ENCODE results near the gene TASP1.

- TF ChIP-seq CTCF (IDR thresholded peaks at IDR 0.05) (no peak), EZH2 (IDR thresholded peaks at IDR 0.05; ENCODE audit: borderline replicate concordance, insufficient read depth, low read depth, low read length, poor library complexity, severe bottlenecking) (no peak)
Observed at GRCh38 chr20:13442986-13443385, 195.7 kb downstream of the TASP1 start.

Data from B cell (primary cell).